ENCODE results near the gene USP51.

DNA sequence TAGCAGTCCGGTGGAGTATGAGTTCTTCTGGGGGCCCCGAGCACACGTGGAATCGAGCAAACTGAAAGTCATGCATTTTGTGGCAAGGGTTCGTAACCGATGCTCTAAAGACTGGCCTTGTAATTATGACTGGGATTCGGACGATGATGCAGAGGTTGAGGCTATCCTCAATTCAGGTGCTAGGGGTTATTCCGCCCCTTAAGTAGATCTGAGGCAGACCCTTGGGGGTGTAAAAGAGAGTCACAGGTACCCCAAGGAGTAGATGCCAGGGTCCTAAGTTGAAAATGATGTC lies 36.9 kb downstream of the USP51 start:
- TF ChIP-seq, protein P1, sequence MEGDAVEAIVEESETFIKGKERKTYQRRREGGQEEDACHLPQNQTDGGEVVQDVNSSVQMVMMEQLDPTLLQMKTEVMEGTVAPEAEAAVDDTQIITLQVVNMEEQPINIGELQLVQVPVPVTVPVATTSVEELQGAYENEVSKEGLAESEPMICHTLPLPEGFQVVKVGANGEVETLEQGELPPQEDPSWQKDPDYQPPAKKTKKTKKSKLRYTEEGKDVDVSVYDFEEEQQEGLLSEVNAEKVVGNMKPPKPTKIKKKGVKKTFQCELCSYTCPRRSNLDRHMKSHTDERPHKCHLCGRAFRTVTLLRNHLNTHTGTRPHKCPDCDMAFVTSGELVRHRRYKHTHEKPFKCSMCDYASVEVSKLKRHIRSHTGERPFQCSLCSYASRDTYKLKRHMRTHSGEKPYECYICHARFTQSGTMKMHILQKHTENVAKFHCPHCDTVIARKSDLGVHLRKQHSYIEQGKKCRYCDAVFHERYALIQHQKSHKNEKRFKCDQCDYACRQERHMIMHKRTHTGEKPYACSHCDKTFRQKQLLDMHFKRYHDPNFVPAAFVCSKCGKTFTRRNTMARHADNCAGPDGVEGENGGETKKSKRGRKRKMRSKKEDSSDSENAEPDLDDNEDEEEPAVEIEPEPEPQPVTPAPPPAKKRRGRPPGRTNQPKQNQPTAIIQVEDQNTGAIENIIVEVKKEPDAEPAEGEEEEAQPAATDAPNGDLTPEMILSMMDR (IDR thresholded peaks at IDR 0.05; ENCODE audit: insufficient read depth, low read depth, low read length), result no peak
- no peak for TF ChIP-seq EZH2 (IDR thresholded peaks at IDR 0.05; ENCODE audit: insufficient read depth, low read length)
